ENCODE data around the gene MTPN.

DNA sequence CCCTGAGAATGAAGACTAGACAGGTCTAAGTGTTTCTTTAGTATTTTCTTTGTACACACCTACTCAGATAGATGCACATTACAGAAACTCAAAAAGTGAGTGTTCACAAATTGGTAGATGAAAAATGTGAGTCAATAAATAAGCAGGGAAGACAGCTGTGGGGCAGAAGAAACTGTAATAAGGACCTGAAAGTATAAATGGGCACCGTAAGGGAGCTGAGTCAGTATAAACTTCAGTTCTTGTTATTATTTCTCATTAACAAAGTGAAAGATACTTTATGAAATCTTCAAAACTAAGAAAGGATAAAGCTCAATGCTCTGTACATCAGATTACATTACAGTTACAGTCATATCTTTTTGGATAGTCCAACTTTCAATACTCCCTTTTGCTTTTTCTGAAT is 2.5 kb downstream of the MTPN start:
- TF ChIP-seq, protein P1, sequence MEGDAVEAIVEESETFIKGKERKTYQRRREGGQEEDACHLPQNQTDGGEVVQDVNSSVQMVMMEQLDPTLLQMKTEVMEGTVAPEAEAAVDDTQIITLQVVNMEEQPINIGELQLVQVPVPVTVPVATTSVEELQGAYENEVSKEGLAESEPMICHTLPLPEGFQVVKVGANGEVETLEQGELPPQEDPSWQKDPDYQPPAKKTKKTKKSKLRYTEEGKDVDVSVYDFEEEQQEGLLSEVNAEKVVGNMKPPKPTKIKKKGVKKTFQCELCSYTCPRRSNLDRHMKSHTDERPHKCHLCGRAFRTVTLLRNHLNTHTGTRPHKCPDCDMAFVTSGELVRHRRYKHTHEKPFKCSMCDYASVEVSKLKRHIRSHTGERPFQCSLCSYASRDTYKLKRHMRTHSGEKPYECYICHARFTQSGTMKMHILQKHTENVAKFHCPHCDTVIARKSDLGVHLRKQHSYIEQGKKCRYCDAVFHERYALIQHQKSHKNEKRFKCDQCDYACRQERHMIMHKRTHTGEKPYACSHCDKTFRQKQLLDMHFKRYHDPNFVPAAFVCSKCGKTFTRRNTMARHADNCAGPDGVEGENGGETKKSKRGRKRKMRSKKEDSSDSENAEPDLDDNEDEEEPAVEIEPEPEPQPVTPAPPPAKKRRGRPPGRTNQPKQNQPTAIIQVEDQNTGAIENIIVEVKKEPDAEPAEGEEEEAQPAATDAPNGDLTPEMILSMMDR (IDR thresholded peaks at IDR 0.05): no peak
- no peak for TF ChIP-seq POLR2AphosphoS5 (IDR thresholded peaks at IDR 0.05)
- TF ChIP-seq POLR2A (IDR thresholded peaks at IDR 0.05): no peak

Measured in breast epithelium (tissue), 3 donors.